GM18519 (cell line): ENCODE results near the gene CMBL.
A peak's percentile ranks its signal among the peaks of the same experiment; 100 is the strongest.

Experiments
- ATAC-seq: cut with Tn5 transposase; IDR thresholded peaks from one replicate; pipeline ENCODE4 v1.9.1; 2021; ENCODE audit warnings: mild to moderate bottlenecking, moderate library complexity; ENCODE audit not compliant: unreplicated experiment, low FRiP score

The CMBL gene

DNA sequence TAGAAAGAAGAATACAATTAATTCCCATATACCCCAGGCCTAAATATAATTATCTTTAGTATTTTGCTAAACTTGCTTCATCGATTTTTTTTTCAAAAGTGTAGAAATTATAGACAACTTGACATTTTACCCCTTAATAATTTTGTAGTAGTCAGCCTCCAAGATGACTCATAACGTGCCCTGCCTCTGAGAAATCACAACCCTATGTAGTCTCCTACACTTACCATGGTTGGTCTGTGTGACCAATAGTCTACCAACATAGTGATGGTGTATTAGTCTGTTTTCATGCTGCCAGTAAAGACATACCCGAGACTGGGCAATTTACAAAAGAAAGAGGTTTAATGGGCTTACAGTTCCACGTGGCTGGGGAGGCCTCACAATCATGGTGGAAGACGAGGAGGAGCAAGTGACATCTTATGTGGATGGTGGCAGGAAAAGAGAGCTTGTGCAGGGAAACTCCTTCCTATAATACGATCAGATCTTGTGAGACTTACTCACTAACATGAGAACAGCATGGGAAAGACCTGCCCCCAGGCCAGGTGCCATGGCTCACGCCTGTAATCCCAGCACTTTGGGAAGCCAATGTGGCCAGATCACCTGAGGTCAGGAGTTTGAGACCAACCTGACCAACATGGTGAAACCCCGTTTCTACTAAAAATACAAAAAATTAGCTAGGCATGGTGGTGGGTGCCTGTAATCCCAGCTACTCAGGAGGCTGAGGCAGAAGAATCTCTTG, 3.3 kb upstream of the CMBL start:
- peak; percentile 85 for ATAC-seq

DNA sequence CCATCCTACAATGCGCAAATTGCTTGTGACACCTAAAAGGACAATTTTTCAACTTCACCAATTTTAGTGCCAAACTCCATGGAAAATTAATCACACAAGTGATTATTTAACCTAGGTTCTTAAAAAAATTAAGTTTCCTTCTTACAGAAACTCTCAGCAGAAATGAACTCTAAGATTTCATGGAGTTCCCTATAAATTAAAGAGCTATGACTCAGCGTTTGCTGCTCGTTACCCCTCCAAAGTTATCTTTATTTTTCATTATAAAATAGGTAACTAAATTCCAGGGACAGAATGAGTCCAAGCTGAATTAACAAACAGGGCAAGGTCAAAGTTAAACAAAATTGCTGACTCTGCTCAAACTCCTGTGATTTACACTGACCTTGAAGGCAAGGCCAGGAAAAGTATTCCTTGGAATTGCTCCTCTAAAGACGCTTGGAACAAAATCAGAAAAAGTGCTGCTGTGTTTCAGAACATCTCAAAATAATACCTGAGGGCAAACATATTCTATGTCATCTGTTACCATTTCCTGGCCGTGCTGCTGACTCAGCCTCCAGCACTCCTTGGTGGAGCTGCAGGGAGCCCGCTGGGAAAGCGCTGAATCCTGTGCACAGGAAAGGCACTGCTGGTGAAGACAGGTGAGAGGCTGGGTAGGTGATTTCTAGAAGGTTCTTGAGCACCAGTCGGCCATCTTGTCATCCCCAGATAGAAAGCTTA, 2.5 kb upstream of the CMBL start:
- ATAC-seq = no peak

DNA sequence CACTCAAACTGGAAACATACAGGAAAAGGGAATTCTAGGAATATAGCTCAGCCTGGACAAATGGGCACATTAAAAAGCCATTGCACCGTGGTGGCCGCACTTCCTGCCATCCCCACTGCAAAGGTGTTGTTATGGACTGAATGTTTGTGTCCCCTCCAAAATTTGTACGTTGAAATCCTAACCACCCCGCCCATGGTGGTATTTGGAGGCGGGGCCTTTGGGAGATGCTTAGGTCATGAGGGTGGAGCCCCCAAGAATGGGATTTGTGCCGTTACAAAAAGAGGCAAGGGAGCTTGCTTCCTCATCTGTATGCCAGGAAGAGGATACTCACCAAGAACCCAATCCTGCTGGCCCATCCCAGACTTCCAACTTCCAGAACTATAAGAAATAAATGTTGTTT, 1.1 kb upstream of the CMBL start:
- no peak for ATAC-seq

DNA sequence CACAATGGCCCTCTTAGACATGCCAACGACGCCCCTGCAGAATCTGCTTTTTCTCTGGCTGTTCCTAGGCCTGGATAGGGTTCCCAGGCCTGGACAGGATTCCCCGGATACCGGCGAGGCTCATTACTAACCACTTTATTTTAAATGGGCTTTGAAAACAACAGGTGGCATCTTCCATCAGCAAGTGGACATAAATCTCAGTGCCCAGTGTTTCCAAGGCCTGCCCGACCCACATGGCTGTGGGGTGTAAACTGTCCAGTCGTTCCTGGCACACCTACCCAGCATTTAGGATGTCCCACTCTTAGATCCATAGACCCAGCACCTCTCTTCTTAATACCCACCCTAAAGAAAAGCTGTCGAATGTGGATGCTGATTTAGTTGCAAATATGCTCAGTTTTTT, 896 bp downstream of the CMBL start:
- no peak for ATAC-seq

DNA sequence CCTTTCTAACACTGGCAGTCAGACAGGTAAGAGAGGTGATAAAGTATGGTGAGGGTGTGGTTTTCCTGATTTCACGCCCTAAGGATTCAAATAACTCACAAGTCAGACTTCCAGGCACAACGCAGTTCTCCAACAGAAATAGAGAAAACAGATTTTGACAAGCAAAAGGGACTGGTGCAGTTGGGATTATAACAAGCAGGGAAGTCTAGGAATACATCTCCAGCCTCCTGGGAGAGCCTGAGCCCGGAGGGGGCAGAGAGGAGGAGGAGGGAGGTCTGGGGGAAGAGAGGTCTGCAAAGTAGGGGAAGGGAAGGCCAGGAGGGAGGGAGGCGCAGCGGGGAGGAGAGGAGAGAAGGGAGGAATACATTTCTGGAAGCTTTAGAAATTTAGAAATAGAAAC, 1.6 kb downstream of the CMBL start:
- no peak for ATAC-seq

DNA sequence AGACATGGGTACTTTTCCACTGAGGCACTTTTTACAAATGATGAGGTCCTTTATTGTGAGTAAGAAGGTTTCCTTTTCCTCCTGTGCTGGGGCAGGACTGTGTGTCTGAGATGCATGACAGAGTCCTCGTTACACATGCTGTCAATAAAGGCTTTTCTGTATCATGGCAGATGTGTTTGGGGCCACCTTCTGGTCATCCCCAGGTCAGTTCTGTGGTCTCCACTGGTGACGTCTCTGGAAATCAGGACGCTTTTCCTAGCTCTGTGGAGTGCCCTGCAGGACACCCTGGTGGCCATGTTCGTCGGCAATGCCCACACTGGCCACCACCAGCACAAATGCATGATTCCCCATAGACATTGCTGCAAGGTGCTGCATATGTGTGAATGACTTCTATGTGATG, 2.8 kb downstream of the CMBL start:
- ATAC-seq = no peak

DNA sequence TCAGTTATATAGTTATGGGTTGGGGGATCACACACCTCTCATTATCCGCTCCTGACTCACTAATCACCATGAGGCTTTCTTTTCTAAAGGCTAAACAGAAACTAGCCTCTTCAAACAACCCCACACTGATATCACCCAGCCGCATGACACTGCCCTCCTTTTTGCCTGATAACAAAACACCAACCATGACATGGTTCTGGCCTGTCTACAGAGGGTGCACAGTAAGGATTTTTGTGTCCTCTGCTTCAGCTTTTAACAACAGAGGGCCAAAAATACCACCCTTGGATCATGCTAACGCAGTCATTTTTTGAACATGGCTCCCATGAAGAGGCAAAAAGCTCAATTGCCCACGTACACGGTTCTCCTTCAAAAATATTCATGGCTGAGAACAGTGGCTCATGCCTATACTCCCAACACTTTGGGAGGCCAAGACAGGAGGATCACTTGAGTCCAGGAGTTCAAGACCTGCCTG, 4.0 kb downstream of the CMBL start:
- ATAC-seq = no peak

DNA sequence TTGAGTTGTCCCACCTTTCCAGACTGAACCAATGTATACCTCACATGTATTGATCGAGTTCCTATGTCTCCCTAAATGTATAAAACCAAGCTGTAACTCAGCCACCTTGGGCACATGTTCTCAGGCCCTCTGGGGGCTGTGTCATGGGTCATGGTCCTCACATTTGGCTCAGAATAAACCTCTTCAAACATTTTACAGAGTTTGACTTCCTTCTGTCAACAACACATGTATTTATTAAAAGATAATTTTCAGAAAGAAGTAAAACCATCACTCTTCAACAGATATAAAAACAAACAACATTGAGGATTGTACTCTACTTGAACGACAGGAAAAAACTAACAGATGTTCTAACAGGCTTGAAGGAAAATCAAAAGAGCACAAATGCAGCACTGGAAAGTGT, 4.5 kb downstream of the CMBL start:
- ATAC-seq = no peak

DNA sequence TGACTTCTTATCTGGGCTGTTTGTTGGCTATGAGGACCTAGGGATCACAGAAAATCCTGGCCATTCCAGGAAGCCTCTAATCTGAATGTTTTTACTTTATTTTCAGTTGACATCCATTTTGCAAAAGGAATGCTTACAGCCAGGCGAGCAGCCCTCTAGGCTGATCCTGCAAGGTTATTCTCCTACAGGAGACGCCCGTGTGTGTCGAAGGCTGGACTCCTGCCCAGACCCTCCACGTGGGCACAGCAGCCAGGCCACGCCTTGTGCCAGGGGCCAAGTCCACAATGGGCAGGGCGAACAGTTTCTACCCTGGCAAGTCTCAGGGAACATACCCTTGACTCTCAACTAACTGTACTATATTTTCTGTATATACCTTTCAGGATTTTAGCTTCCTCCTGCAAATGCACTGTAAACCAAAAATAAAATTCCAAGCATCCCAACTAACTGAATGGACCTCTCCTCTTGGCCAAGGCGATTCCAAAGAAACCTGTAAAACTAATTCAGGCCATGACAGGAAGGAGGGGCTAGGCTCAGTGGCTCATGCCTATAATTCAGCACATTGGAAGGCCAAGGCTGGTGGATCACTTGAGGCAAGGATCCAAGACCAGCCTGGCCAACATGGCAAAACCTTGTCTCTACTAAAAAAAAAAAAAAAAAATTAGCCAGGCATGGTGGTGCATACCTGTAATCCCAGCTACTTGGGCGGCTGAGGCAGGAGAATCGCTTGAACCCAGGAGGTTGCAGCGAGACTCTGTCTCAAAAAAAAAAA, 5.7 kb downstream of the CMBL start:
- no peak for ATAC-seq

DNA sequence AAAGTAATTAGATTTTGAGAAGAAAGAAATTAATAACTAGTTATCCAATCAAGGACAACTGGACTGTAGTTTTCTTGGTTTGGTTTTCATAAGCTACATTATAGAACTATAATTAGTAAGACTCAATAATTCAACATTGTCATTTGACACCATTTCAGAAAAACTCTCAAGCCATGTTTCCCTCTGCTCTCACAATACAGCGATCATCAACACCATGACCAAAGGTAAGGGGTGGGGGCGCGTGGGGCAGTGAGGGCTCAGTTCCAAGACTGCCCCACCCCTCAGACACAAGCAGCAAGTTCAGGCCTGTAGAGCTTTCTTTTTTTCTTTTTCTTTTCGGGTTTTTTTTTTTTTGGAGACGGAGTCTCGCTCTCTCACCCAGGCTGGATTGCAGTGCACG, 6.4 kb downstream of the CMBL start:
- no peak for ATAC-seq

DNA sequence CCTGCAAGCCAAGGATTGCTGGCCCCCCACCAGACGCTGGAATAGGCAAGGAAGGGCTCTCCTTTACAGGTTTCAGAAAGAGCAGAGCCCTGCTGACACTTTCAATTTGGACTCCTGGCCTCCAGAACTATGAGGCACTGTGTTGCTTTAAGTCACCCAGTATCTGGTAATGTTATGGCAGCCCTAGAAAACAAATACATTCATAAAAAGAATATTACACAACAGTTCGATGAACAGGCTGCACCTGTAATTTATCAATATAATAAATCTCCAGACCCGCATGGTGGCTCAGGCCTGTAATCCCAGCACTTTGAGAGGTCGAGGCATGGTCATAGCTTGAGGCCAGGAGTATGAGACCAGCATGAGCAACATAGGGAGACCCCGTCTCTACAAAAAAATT, 7.5 kb downstream of the CMBL start:
- ATAC-seq = no peak

DNA sequence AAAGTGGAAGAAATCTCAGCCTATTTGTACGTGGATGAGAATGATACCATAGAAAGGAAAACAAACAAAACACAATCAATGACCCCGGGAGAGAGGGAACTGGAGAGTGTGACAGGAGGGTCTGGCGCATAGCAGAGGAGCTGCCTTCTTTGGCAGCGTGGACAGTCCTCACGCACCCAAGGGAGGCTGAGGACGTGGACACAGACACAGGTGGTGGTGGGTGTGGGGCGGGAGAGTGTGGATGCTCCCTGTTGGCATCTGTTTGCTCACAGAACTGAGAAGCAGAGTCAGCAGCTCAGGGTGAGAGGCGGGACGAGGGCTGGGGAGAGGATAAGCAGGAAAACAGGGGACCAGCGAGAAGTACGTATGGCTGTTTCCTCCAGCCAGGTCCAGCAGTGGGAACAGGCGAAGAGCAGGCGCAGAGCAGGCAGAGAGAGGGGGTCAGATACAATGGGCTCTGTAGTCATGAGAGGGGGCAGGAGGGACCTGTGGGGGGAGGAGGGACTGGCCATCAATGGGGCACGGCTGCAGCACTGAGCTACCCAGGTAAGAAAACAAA, 10.0 kb downstream of the CMBL start:
- ATAC-seq = no peak

DNA sequence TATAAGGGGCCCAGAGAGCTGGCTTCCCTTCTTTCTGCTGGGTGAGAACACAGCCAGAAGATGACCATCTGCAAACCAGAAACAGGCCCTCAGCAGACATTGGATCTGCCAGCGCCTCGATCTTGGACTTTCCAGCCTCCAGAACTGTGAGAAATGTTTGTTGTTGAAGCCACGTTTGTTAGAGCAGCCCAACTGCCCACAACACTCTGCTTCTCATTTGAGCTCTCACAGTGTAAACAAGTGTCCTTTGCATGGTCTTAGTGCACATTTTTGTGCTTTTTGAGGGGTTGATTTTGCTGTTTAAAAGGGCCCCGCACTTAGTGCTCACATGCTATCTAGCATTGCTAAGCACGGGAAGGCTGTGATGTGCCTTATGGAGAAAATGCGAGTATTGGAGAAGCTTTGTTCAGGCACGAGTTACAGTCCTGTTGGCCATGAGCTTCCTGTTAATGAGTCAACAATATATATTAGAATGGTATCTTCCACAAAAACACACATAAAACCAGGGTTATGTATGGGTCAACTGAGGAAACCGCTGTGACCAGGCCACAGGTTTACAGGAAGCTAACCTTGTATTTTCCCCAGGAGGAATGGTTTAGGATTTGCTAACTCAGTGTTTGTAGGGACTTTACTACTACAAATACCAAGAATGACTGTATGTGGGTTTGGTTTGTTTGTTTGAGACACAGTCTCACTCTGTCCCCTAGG, 11.9 kb downstream of the CMBL start:
- no peak for ATAC-seq

DNA sequence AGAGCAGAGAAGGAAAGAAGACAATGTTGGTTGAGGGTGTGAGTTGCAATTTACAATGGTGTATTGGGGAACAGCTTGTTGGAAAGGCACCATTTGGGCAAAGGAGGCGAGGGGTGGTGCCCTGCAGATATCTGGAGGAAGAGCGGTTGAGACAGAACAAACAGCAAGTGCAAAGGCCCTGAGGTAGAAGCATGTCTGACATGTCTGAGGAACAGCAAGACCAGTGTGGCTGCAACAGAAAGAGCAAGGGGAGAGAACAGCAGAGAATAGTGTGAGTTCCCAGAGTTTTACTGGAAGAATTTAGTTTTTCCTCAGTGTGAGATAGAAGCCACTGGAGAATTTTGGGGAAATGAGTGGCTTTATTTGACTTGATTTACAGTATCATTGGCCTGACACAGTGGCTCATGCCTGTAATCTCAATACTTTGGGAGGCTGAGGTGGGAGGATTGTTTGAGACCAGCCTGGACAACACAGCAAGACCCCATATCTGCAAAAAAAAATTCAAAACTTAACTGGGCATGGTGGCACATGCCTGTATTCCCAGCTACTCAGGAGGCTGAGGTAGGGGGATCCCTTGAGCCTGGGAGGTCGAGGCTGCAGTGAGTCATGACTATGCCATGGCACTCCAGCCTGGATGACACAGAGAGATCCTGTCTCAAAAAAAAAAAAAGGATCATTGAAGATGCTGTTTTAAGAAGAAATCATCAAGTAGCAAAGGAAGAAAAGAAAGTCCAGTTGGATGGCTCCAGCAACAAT, 13.6 kb downstream of the CMBL start:
- ATAC-seq = no peak

DNA sequence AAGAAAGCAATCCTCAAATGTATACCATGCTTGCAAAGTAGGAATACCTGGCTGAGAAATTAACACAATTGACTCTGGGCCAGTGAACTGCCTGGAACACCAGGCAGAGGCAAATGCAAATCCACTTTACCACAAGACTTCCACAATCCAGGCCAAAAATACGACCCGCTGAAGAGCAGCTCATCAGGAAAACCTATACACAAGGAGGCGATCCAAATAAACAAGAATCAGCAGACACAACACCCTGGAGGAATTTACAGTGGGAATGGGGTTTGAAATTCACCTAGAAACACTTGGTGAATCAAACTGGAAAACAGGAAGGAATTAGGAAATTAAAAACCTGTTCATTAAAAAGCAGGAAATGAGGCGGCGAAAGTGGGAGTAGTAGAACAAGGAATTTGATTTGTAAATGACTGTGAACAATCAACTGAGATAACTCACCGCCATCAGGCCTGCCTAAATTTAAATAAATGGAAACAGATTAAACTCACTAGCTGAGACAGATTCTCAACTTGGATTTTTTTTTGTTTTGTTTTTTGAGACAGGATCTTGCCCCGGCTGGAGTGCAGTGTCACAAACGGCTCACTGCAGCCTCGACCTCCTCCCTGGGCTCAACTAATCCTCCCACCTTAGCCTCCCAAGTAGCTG, 15.9 kb downstream of the CMBL start:
- no peak for ATAC-seq

DNA sequence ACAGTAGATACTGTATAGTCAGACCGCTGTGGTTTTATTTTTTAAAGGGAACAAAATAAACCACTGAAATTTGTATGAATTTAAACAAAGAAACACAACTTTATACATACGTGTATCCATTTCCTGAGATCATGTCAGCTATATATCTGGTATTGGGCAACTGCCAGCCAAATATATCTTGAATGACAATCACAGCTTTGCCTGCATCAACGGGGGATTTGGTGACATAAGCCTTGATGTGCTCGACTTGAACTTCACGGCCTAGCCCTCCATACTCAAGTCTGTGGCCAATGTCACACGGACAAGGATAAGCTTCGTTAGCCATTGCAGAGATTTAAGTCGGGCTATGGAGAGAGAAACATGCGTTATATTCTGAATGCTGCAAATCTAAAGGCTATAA, 17.3 kb downstream of the CMBL start:
- no peak for ATAC-seq

DNA sequence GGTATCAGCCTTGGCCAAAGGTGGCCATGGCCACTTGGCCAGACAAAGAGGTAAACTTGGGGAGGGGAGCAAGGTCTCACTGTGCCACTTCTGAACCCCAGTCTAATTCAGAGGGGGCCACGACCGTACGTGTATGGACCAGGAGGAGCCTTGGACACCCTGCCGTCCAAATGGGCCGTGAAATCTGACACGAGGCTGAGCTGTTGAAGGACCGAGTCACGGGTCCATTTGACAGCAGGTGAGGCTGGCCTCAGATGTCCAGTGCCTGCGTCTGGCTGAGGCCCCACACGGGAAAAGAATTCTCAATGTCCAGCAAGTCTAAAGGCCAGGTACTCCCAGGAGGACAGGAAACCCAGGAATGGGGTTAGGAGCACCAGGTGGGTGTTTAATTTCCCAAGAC, 17.7 kb downstream of the CMBL start:
- ATAC-seq = no peak

DNA sequence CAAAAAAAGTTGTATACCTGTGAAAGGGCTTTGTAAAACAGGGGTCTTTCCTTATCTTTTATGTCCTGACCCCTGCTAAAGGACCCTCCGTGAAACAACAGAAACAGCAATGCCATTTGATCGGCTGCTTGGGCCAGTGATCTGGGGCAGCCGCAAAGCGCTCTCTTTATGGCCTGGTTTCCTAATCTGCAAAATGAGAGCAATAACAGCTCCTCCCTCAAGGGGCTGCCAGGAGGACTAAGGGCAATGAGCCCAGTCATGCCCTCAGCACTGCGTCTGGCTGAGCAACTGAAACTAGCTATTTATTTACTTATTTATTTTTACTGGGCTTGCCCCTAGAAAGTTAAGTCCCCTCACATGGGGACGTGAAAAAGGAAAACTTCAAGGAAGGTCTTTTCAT, 18.3 kb downstream of the CMBL start:
- no peak for ATAC-seq

DNA sequence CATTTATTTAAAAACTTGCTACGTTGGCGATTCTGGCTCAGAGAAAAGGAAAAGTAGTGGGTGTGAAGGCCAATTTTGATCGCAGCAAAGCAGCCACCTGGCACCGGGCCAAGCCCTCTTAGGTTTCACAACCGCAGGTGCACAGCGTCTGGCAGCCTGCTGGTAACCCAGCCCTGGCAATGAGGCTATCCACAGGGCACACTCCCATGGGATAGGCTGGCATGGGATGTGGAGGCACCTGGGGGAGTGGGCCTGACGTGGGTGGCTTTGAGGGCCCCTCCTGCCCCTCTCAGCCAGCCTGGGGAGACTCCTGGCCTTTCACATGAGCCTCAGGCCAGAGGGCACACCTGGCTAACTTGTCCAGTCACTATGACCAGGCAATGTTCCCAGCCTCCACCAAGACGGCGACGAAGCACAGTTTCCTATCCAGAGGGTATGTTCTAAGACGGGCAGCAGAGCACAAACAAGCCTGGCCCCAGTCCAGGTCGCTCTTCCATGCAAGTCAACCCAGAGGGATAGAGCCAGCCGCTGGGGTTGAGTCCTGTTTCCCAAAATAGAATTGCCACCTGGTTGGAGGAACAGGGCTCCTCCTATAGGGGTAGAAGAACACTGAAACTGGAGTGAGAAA, 19.0 kb downstream of the CMBL start:
- no peak for ATAC-seq
